Left ventricle myocardium superior (tissue), 1 donor: ENCODE measurements around the gene FFAR3. TPM values are rescaled to one million over a fixed set of nuclear protein-coding genes. Genes with fewer than 3 reads are reported as not detected.

ENCODE experiments used
- ATAC-seq: fragments of 200-7000 bp; cut with Tn5 transposase; one replicate; pipeline ENCODE4 v1.9.1; 2020; ENCODE audit warnings: mild to moderate bottlenecking, moderate library complexity
- DNase-seq: peaks from one replicate; pipeline ENCODE4 v3.0.0-alpha.2; 2020
- intact Hi-C: fragments of 100-400 bp; cut with micrococcal nuclease; formaldehyde crosslinking; loops from one replicate; pipeline ENCODE4 v1.11.0; 2022
- total RNA-seq: library from RNA; stranded (reverse); fragmentation: NEBNext Ultra II Directional; extraction: Animal tissue kit (Norgen Biotek cat#: 25700); gene quantifications from one replicate; pipeline ENCODE4 v1.2.1, GENCODE V29; 2021
- donor health status: DM: no; HTN: yes; CAD: no; lungs with severe emphysema.

The FFAR3 gene
- total RNA-seq, 1 donor from 2014 or later = not detected

GRCh38 chr19:35328851-35329285, 29.4 kb upstream of the FFAR3 start, which contains the start of gene CD22:
Gene CD22, plus strand, starts transcription at chr19:35329187. Its CDS starts 2,854 bp downstream, at chr19:35332041.
- no peak for DNase-seq
- no peak for ATAC-seq
- intact Hi-C loops = no loop called here

- no peak for DNase-seq
- intact Hi-C loops = no loop called here
These were observed 28.9 kb upstream of the FFAR3 start for GRCh38 chr19:35329323-35329722.

DNA sequence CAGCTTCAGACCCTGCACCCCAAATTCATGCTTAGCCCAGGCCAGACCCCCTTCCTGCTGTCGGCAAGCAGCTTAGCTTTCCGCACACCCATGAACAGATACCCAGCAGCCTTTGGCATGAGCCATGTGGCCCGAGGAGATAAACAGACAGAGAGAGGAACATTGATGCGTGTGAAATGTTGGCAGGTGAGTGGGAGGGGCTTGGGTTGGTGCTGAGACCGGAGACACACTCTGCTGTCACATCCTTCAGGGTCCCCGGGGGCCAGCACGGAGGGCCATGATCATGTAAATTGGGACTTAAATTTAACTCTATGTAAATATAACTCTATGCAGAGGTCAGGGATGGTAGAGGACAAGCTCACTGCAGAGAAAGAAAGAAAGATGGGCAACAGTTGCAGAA, 27.8 kb upstream of the FFAR3 start:
- ATAC-seq = no peak
- intact Hi-C loops = no loop called here
- DNase-seq = no peak

More at GRCh38 chr19:35329323-35329722, 28.9 kb upstream of the FFAR3 start:
- no peak for ATAC-seq

GRCh38 chr19:35331551-35332214, 26.6 kb upstream of the FFAR3 start:
- ATAC-seq (no peak), DNase-seq (no peak)
- intact Hi-C loops = no loop called here

DNA sequence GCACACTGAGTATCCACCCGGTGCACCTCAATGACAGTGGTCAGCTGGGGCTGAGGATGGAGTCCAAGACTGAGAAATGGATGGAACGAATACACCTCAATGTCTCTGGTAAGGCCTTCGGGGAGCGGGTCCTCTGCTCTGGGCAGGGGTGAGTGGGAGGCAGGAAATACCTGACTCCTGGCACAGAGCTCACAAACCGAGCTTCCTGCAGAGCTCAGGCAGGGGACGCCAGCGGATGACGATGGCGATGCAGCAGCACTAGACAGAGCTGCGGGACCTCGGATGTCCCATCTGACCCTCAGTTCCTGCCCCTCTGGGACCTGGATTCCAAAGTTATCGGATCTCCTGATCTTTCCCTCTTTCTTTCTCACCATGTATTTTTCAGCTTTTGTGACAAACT, 25.4 kb upstream of the FFAR3 start:
- ATAC-seq (no peak), DNase-seq (no peak)
- intact Hi-C loops = no loop called here

GRCh38 chr19:35334144-35334753, 24.0 kb upstream of the FFAR3 start:
- intact Hi-C loops = no loop called here

DNA sequence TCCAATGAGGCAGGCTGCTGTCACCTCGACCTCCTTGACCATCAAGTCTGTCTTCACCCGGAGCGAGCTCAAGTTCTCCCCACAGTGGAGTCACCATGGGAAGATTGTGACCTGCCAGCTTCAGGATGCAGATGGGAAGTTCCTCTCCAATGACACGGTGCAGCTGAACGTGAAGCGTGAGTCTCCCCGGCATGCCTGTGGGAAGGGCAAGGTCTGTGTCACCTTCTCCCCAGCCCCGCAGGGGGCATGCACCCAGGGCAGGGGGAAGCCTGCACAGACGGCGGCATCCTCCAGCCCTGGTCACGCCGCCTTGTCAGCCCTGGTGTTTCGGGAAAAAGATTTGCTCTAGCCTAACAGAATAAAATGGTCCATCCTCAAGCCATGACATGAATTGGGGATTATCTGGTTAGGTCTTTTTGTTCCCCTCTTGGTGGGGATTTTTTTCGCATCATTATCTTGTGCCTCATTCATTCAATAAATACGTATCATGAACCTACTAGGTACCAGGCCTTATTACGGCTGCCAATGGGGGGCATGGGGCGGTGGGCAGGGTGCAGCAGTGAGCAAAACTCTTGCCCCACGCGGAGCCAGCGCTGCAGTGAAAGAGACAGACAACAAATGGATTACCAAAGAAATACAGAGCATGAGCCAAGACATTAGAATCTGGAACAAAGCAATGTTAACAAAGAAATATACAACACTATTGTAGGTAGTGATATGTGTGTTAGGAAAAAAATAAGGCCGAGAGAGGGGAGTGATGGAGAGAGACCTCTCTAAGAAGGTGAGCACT, 21.9 kb upstream of the FFAR3 start:
- peak; percentile 2 for DNase-seq
- no peak for ATAC-seq
- intact Hi-C loops = no loop called here

More at GRCh38 chr19:35334144-35334753, 24.0 kb upstream of the FFAR3 start:
- ATAC-seq (no peak), DNase-seq (no peak)

GRCh38 chr19:35337097-35337983, 20.9 kb upstream of the FFAR3 start:
- DNase-seq (peak; percentile 9), ATAC-seq (no peak)
- intact Hi-C loops = no loop called here

GRCh38 chr19:35337984-35338296, 20.3 kb upstream of the FFAR3 start:
- ATAC-seq (no peak), DNase-seq (peak; percentile 15)
- intact Hi-C loops = no loop called here

DNA sequence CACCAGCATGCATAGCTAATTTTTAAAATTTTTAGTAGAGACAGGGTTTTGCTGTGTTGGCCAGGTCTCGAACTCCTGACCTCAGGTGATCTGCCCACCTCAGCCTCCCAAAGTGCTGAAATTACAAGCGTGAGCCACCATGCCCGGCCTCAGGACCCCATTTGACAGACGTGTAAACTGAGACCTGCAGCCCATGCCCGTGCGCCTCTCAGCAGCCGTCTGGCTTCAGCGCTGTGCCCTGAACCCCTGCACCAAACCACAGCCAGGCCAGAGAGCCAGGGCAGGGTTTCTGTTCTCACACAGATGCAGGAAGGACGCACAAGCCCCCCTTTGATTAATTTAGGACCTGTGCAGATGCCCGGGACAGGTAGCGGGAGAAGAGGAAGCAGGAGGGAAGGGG, 17.8 kb upstream of the FFAR3 start:
- intact Hi-C loops = no loop called here
- peak; percentile 10 for DNase-seq

GRCh38 chr19:35341006-35341405, 17.3 kb upstream of the FFAR3 start:
- DNase-seq (peak; percentile 8), ATAC-seq (no peak)
- intact Hi-C loops = no loop called here

More for the DNA sequence above, 17.8 kb upstream of the FFAR3 start:
- ATAC-seq = no peak

DNA sequence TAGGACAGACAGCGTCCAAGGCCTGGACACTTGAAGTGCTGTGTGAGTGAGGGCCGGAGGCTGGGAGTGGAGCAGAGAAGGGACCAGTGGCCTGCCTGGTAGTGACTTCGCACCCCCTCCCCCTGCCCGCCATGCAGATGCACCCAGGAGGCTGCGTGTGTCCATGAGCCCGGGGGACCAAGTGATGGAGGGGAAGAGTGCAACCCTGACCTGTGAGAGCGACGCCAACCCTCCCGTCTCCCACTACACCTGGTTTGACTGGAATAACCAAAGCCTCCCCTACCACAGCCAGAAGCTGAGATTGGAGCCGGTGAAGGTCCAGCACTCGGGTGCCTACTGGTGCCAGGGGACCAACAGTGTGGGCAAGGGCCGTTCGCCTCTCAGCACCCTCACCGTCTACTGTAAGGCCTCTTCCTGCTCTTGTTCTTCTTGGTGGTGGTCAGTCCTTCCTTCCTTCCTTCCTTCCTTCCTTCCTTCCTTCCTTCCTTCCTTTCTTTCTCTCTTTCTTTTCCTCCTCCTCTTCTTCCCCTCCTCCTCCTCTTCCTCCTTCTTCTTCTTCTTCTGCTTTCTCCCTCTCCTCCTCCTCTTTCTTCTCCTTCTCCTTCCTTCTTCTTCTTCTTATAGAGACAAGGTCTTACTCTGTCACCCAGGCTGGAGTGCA, 16.6 kb upstream of the FFAR3 start:
- intact Hi-C loops = no loop called here
- ATAC-seq = no peak
- DNase-seq = peak; percentile 6

- DNase-seq (no peak), ATAC-seq (no peak)
- intact Hi-C loops = no loop called here
These were observed 15.8 kb upstream of the FFAR3 start for GRCh38 chr19:35342430-35342829.

- no peak for DNase-seq
- intact Hi-C loops = no loop called here
- no peak for ATAC-seq
These were observed 13.7 kb upstream of the FFAR3 start for GRCh38 chr19:35344511-35345031.

DNA sequence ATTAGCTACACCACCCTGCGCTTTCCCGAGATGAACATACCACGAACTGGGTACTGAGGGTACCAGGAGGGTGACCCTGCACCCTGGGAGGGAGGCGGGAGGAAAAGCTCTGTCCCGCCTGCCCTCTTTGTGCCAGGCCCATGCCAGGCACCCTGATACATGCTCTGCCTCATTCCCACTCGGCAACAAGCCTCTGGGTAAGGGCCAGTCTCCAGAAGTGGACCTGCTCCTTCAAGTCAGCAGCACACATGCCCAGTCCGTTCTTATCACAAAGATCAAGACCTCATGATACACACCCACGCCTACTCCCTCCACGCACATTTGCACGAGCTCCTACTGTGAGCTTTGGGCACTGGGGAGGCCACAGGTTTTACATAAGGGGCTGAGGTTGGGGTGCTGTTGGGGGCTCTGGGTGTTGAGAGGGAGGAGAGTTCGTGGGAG, 12.6 kb upstream of the FFAR3 start:
- intact Hi-C loops = no loop called here
- DNase-seq (no peak), ATAC-seq (no peak)

- intact Hi-C loops = no loop called here
- no peak for ATAC-seq
- no peak for DNase-seq
These were observed 11.8 kb upstream of the FFAR3 start for GRCh38 chr19:35346193-35347052.

DNA sequence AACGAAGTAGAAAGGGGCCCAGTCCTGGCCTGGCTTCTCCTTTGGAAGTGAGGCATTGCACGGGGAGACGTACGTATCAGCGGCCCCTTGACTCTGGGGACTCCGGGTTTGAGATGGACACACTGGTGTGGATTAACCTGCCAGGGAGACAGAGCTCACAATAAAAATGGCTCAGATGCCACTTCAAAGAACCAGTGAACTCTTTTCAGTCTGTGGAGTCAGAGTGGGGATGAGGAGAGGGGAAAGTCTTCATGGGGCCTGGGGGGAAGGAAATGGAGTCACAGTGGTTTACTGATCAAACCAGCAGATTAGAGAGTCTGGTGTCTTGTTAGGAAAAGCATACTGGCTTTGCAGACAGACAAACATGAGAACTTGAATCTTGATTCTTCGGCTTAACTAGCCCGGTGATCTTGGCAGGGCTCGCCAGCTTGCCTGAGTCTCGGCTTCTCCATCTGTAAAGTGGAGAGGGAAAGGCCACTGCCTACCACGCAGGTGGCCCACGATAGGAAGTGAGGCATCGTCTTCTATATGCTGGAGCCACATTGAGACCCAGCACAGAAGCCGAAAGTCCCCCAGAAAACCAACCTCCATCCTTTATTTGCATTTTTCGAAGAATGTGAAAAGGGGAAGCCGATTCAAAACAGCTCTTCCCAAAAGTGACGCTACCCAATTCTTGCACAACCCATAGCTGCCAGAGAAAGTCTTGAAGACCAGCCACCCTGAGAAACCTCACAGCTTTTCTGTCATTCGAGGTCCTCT, 10.9 kb upstream of the FFAR3 start, which contains the start of gene FFAR1:
Gene FFAR1, plus strand, starts transcription at position 732 of the 759 bp plus-strand sequence. CDS start 3,650 bp downstream, outside the sequence.
- no peak for ATAC-seq
- intact Hi-C loops = no loop called here
- no peak for DNase-seq
